HG03025 (cell line): ENCODE results near the gene CFAP206.

Experiments used
- ATAC-seq: cut with Tn5 transposase; IDR thresholded peaks from one replicate; pipeline ENCODE4 v1.9.1; 2021; ENCODE audit warnings: mild to moderate bottlenecking, moderate library complexity; ENCODE audit not compliant: unreplicated experiment, low FRiP score

The CFAP206 gene

GRCh38 chr6:87407901-87408720 is at the start of gene CFAP206:
Gene CFAP206 (plus strand): TSS chr6:87407972. CDS start chr6:87409840, 1,868 bp downstream.
- peak; percentile 87 for ATAC-seq

DNA sequence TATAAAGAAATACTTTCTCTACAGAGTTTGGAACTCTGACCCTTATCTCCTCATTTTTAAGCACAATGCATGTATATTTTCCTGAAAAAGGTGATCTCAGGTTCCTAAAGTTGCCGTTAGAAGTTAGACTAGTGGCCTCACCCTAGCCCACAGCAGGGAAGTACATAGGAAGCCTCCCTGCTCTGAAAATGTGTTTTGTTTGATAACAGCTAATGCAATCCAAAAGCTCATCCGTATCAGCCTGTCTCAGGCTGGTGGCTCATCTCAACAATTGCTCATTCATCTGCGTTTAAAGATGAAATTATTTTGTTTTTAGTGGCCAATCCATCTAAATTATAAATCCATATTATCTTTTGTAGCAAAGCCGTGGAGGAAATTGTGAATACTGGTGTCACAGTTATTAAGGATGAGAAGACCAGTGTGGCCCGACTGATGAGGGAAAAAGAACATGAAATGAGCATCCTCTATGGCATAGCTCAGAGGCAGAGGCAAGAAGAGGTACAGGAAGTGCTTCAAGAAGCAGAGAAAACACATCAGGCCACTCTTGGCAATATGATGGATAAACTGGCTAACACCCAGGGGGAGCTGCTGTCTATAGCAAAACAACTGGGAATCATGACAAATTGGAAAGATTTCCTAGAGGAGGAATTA is 43.0 kb upstream of the CFAP206 start:
- no peak for ATAC-seq

DNA sequence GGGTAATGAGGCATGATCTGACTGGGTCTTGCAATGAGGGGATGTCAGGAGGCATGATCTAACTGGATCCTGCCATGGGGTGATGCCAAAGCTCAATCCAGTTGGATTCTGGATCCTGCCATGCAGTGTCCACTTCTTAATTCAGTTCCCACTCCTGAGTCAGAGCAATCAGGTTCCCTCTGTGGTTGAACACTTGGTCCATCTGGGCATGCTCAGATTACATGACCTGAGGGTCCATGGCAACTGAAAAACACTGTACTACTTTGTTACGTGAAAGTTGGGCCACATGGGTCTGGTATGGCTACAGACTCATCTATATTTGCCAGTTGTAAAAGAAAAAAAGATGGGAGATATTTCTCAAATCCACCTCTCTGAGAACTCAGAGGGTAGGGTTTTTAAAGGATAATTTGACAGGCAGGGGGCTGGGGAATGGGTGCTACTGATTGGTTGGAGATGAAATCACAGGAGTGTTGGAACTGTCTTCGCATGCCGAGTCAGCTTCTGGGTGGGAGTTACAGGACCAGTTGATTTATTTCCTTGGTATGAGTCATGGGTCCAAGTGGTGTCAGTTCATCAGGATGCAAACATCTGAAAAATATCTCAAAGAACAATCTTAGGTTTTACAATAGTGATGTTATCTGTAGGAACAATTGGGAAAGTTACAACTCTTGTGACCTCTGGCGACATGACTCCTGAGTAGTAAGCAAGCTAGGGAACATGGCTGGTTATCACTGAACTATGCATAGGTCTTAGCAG is 41.5 kb upstream of the CFAP206 start:
- no peak for ATAC-seq

- no peak for ATAC-seq
These were observed 40.9 kb upstream of the CFAP206 start for GRCh38 chr6:87366899-87367298.

- no peak for ATAC-seq
These were observed 34.4 kb upstream of the CFAP206 start for GRCh38 chr6:87373377-87373776.

DNA sequence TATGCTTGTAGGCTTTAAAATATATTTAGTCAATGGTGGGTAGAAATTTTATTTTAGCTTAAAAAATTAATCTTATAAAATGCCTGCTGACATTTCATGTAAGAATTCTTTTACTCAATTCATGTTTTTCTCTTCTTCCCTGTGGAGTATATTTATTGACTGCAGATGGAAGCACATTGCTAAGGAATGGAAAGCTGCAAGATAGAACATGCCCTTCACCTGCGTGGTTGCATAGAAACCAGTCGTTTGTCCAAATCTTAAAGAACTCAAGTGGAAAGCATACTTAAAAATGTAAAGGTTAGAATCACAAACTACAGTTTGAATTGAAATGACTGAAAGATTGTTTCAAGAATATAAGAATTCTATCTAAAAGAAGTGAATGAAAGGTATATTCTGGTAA is 32.5 kb upstream of the CFAP206 start:
- no peak for ATAC-seq

- no peak for ATAC-seq
These were observed 31.1 kb upstream of the CFAP206 start for GRCh38 chr6:87376643-87377042.

DNA sequence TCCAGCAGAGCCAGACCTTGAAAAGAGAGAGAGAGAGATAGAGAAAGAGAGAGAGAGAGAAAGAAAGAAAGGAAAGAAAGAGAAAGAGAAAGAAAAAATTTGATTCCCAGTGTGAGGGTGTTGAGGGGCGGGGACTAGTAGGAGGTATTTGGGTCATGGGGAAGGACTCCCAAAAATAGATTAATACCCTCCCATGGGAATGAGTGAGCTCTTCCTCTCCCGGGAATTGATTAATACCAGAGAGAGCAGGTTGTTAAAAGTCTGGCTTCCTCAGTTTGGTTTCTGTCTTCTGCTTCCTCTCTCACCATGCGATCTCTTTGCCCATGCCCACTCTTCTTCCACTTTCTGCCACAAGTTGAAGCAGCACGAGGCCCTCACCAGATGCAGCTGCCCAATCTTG is 28.8 kb upstream of the CFAP206 start:
- no peak for ATAC-seq

DNA sequence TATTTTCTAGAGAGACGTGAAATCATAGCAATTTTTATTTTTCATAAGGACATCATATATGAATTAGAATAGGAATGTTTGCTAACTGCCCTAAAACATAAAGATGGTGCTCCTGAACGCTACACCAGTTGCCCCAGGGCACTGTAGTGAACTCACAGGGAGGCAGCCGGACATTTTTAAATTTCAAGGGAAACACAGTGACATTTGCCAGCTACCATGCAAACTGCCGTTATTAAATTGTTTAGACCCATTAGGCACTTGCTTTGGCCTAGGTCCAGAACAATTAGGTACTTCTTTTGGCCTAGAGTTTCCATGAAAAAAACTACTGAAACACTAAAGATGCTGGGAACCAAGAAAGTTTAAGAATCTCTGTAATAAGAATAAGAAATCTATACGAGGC is 24.9 kb upstream of the CFAP206 start:
- no peak for ATAC-seq

DNA sequence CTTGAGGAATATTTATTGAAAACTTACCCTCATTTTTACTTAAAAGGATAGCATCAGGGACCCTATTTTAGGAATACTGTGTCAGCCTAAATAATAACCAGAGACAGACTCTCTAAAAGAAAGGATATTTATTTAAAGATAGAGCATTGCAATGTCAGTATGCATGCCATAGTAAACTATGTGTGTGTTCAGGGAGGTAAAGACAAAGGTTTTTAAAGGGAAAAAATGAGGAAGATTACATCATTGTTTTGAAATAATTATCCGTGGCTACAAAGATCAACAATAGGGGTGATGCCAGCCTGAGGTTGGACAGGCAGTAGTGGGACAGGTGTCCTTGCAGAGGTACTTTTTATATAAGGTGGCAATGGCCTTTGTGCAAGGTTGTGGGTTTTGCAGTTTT is 23.7 kb upstream of the CFAP206 start:
- ATAC-seq, result no peak

DNA sequence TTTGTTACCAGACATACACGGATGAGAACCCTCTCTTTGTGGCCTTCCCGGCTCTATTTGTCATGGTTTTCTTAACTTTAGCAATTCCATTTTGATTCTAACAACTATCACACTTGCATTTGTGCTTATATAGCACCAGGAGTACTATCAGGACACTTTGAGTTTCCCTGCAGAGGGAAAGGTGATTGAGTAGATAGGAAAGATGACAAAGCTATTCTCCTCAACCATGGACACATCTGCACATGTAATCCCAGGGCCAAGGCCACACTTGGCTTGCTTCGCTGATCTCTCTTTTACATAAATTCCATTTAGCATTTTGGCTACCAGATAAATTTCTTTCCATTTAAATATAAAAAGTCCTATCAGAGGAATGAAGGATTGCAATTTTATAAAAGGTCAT is 23.3 kb upstream of the CFAP206 start:
- ATAC-seq, result no peak

DNA sequence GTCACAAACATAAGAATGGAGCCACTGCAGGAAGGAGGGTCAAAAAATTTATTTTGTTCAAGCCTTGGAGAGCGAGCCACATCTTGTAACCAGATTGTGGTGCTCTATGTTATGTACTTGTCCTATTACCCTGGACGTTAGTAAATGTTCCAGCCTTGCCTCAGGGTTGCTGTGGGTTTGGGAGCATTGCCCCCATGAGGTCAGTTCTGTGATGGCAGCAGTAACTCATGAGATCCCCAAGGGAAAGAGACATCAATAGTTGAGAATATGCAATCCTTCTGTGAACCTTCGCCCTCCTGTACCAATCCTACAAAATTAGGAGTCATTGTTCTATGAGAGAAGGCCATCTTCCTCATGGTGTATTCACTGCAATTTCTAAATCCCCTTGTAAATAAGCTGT is 16.4 kb upstream of the CFAP206 start:
- no peak for ATAC-seq

GRCh38 chr6:87393026-87393622 is 14.6 kb upstream of the CFAP206 start:
- ATAC-seq, result no peak

- ATAC-seq, result no peak
These were observed 12.3 kb upstream of the CFAP206 start for GRCh38 chr6:87395431-87395830.

DNA sequence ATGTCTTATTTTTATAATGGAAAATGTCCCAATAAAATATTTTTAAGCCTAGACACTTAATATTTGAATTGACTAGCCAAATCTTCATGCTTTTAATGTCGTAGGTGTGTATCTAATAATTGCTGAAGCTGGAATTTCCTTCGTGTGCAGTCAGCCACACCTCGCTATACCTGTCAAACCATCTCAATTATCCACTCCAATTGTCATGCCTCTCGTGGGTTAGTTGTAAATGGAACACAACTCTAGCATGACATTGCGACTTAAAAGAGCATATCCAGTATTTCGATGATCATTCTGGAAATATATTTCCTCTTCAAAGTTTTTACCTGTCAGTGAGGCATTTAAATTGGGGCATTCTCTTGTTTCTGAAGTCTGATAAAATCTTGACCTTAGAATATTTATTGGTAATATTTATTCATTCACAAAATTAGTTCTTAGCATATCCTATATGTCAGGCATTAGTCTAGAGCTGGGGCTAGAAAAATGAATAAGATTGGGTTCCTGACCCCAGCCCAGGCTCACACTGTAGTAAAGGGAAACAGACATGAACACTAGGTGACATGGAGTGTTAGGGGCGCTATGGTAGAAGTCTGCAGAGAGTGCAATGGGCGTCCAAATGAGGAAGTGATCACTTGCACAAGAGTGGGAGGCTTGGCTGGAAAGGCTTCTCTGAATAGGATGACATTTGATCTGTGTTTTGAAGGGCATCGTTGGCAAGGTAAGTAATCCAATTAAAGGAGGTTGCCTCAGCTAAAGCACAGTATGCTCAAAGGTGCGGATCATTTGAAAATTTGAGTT is 11.0 kb upstream of the CFAP206 start:
- ATAC-seq, result peak; percentile 74

GRCh38 chr6:87397656-87398055 is 10.1 kb upstream of the CFAP206 start:
- ATAC-seq, result no peak

- ATAC-seq, result no peak
These were observed 5.9 kb upstream of the CFAP206 start for GRCh38 chr6:87401832-87402231.

DNA sequence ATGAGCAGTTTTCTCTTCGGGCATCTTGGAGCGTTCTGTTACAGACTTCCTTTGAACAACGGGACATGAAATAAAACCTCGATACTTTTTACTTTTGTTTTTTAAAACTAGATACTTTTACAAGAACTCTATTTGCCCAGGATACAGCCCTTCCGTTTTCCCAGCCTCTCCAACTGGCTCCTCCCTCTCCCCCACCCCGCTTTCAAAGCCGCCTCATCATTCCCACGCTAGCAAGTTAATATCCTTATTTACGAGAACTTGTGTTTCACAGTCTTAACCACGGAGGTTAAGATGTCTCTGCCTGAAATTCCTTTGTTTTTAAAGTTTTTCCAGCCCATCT is 241 bp upstream of the CFAP206 start:
- ATAC-seq, result peak; percentile 17

- no peak for ATAC-seq
These were observed 966 bp downstream of the CFAP206 start for GRCh38 chr6:87408721-87409155.

DNA sequence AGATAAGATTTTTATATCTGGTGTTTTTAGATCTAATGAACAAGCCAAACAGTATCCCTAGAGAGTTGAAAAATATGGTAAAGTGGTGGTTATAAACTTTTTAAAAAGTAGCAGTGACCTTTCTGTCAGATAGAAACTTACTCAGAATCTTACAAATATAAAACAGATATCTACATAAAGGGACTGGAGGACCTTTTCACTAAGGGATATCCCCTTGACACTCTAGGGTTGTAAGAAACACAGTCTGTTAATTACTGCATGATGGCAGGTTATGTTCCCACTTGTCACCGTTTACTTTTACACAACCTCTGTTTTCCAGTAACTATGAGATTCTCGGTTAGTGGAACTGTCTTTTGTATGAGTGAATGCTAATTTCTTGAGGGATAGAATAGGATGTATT is 11.5 kb downstream of the CFAP206 start:
- ATAC-seq, result no peak
